ENCODE data around the gene DMRTC2.
A peak's percentile ranks its signal among the peaks of the same experiment; 100 is the strongest.

DMRTC2 gene

DNA sequence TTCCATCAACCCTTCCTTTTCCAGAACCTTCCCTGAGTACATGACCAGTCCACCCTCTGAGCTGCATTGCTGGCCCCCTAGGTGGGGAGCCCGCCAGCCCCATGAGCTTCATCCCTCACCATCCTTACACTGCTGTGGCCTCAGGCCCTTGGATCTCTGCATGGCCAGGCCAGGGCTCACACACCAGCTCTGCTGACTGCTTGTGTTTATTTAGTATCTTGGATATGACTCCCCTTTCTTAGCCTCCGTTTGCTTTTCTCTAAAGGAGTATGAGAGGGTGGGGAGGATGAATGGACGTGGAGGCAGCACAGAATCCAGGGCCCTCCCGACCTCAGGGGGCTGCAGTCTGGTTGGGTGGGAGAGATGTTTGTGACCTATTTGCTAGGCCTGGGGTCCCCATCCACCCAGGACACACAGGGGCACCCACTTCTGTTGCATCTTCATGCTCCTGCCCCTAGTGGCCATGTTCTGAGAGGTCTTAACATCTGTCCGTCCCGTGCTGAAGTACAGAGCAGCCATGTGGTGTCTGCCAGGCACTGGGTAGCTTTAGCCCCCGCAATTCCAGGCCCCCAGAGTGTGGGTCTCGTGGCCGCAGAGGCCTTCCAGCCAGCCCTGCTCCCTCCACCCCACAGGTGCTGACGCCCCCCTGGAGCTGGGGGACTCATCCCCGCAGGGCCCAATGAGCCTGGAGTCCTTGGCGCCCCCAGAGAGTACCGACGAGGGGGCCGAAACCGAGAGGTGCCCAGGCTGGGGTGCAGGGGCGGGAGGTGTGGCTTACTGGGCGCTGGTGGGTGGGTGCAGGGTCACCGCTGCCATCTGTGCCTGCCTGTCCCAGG is 51.1 kb downstream of the DMRTC2 start:
- peak overlapping the region; percentile 44; the same call in 1 of the 2 replicates for H3K27ac ChIP-seq (ENCODE audit: low read length)
- H3K79me2 ChIP-seq (ENCODE audit: insufficient read depth, low read length) = peaks cover 53% of the 10 kb centered on the region
- H4K20me1 ChIP-seq (ENCODE audit: insufficient read depth, low read length) = peaks cover 52% of the 10 kb centered on the region
- no peaks in the 10 kb centered on the region for H3K9me3 ChIP-seq (ENCODE audit: insufficient read depth, low read length, severe bottlenecking)
- TF ChIP-seq EZH2 (IDR thresholded peaks at IDR 0.05; ENCODE audit: borderline replicate concordance, low read depth, low read length, severe bottlenecking) = no peak
- TF ChIP-seq, protein P1, sequence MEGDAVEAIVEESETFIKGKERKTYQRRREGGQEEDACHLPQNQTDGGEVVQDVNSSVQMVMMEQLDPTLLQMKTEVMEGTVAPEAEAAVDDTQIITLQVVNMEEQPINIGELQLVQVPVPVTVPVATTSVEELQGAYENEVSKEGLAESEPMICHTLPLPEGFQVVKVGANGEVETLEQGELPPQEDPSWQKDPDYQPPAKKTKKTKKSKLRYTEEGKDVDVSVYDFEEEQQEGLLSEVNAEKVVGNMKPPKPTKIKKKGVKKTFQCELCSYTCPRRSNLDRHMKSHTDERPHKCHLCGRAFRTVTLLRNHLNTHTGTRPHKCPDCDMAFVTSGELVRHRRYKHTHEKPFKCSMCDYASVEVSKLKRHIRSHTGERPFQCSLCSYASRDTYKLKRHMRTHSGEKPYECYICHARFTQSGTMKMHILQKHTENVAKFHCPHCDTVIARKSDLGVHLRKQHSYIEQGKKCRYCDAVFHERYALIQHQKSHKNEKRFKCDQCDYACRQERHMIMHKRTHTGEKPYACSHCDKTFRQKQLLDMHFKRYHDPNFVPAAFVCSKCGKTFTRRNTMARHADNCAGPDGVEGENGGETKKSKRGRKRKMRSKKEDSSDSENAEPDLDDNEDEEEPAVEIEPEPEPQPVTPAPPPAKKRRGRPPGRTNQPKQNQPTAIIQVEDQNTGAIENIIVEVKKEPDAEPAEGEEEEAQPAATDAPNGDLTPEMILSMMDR (IDR thresholded peaks at IDR 0.05; ENCODE audit: borderline replicate concordance, extremely low read depth, low read length, poor library complexity, severe bottlenecking) = peak; percentile 55
- H2AFZ ChIP-seq (ENCODE audit: low read depth, low read length) = no peak overlapping the region
- H3K4me2 ChIP-seq (ENCODE audit: insufficient read depth, low read length) = no peak overlapping the region
- H3K4me3 ChIP-seq (ENCODE audit: low read depth in 1 of 2, low read length in 2 of 2) = no peak overlapping the region
- peaks cover 10% of the 10 kb centered on the region; the same call in 1 of the 2 replicates for H3K4me1 ChIP-seq (ENCODE audit: insufficient read depth, low read length)
- DNase-seq = no peak
- H3K27me3 ChIP-seq (ENCODE audit: insufficient read depth, low read length, poor library complexity) = no peaks in the 10 kb centered on the region
- no peak overlapping the region for H3K9ac ChIP-seq (ENCODE audit: low read depth, low read length)
- H3K36me3 ChIP-seq (ENCODE audit: insufficient read depth, low read length) = peaks cover 91% of the 10 kb centered on the region
- peak; percentile 60 for ATAC-seq (ENCODE audit: insufficient read depth, low read depth)

DNA sequence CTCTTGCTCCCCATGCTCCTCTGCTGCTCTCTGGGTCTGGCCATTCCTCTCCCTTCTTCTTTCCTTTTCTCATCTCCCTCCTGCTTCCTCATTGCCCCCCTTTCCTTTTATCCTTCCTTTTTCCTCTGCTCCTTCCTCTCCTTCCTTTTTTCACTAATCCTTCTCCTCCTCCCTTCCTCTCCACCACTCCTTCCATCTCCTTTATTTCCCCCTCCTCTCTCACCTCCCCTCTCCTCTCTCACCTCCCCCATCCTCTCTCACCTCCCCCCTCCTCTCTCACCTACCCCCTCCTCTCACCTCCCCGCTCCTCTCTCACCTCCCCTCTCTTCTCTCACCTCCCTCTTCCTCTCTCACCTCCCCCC is 51.7 kb downstream of the DMRTC2 start:
- DNase-seq (no peak), ATAC-seq (ENCODE audit: insufficient read depth, low read depth) (no peak)
- Histone ChIP-seq H3K4me2 (ENCODE audit: insufficient read depth, low read length) (no peak overlapping the region), H4K20me1 (ENCODE audit: insufficient read depth, low read length) (peaks cover 52% of the 10 kb centered on the region), H3K36me3 (ENCODE audit: insufficient read depth, low read length) (peaks cover 89% of the 10 kb centered on the region), H2AFZ (ENCODE audit: low read depth, low read length) (no peak overlapping the region), H3K9me3 (ENCODE audit: insufficient read depth, low read length, severe bottlenecking) (no peaks in the 10 kb centered on the region), H3K27me3 (ENCODE audit: insufficient read depth, low read length, poor library complexity) (no peaks in the 10 kb centered on the region), H3K27ac (ENCODE audit: low read length) (no peak overlapping the region), H3K4me3 (ENCODE audit: low read depth in 1 of 2, low read length in 2 of 2) (no peak overlapping the region), H3K79me2 (ENCODE audit: insufficient read depth, low read length) (peaks cover 48% of the 10 kb centered on the region), H3K9ac (ENCODE audit: low read depth, low read length) (no peak overlapping the region), H3K4me1 (ENCODE audit: insufficient read depth, low read length) (peaks cover 10% of the 10 kb centered on the region; the same call in 1 of the 2 replicates)
- TF ChIP-seq EZH2 (IDR thresholded peaks at IDR 0.05; ENCODE audit: borderline replicate concordance, low read depth, low read length, severe bottlenecking) = no peak
- TF ChIP-seq, protein P1 (IDR thresholded peaks at IDR 0.05; ENCODE audit: borderline replicate concordance, extremely low read depth, low read length, poor library complexity, severe bottlenecking) = no peak

DNA sequence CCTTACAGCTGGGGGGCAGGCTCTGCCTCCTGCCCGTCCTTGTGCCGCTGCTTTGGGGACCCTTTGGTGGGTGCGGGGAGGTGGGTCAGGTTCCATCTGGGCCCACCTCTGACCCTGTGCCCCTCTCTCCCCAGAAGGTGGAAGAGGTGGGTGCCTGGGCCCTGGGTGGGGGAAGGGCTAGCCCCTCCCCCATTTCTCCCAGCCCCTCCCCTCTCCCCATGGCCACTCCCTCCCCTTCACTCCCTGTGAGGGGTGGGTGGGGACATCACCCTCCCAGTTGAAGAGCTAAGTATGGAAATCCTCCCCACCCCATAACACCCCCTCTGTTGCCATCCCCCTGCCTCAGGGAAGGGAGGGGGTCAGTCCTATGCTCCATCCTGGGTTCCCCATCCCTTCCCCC is 52.3 kb downstream of the DMRTC2 start:
- DNase-seq (no peak), ATAC-seq (ENCODE audit: insufficient read depth, low read depth) (no peak)
- Histone ChIP-seq H3K27me3 (ENCODE audit: insufficient read depth, low read length, poor library complexity) (no peaks in the 10 kb centered on the region), H3K4me2 (ENCODE audit: insufficient read depth, low read length) (no peak overlapping the region), H3K27ac (ENCODE audit: low read length) (no peak overlapping the region), H3K4me3 (ENCODE audit: low read depth in 1 of 2, low read length in 2 of 2) (no peak overlapping the region), H3K4me1 (ENCODE audit: insufficient read depth, low read length) (peaks cover 10% of the 10 kb centered on the region; the same call in 1 of the 2 replicates), H3K9me3 (ENCODE audit: insufficient read depth, low read length, severe bottlenecking) (no peaks in the 10 kb centered on the region), H4K20me1 (ENCODE audit: insufficient read depth, low read length) (peaks cover 47% of the 10 kb centered on the region), H2AFZ (ENCODE audit: low read depth, low read length) (no peak overlapping the region), H3K36me3 (ENCODE audit: insufficient read depth, low read length) (peaks cover 89% of the 10 kb centered on the region), H3K79me2 (ENCODE audit: insufficient read depth, low read length) (peaks cover 43% of the 10 kb centered on the region), H3K9ac (ENCODE audit: low read depth, low read length) (no peak overlapping the region)
- no peak for TF ChIP-seq EZH2 (IDR thresholded peaks at IDR 0.05; ENCODE audit: borderline replicate concordance, low read depth, low read length, severe bottlenecking)
- TF ChIP-seq, protein P1 (IDR thresholded peaks at IDR 0.05; ENCODE audit: borderline replicate concordance, extremely low read depth, low read length, poor library complexity, severe bottlenecking) = no peak
